Mammary epithelial cell (primary cell): ENCODE measurements around the gene CDH20.

Source experiments
- CTCF ChIP-seq, 2 donors: IDR thresholded peaks in 1 of 2; conservative IDR thresholded peaks in 1 of 2; 2 replicates each; pipeline ENCODE4 v1.5.1; 2011 to 2012; ENCODE audit warnings: inconsistent platforms in 2 of 2, low read length in 2 of 2, mild to moderate bottlenecking in 2 of 2, control low read depth in 1 of 2, low read depth in 1 of 2; ENCODE audit not compliant: insufficient read depth in 1 of 2; ENCODE audit errors: extremely low read depth in 1 of 2
- EZH2 ChIP-seq: IDR thresholded peaks from 2 replicates; pipeline ENCODE4 v1.6.1; 2012; ENCODE audit warnings: low read length, inconsistent platforms, borderline replicate concordance

GRCh38 chr18:61326407-61326806 is 6.8 kb upstream of the CDH20 start:
- TF ChIP-seq CTCF (conservative IDR thresholded peaks at IDR 0.05 in 1 of 2, IDR thresholded peaks at IDR 0.05 in 1 of 2; ENCODE audit: extremely low read depth in 1 of 2, insufficient read depth in 1 of 2, low read depth in 1 of 2, low read length in 2 of 2) (no peak), EZH2 (no peak)
